K562 (cell line): ENCODE results near the gene NCCRP1. TPM values are rescaled to one million over a fixed set of nuclear protein-coding genes. Genes with fewer than 3 reads are reported as not detected.

Experiments
- DACH1 ChIP-seq: fragments of 450-650 bp; IDR thresholded peaks from 2 replicates; pipeline ENCODE4 v1.6.1; 2018; ENCODE audit not compliant: partially characterized antibody
- EGR1 ChIP-seq: fragments of 450-650 bp; conservative IDR thresholded peaks from 2 replicates; pipeline ENCODE4 v1.6.1; 2017; ENCODE audit warnings: mild to moderate bottlenecking
- JUN ChIP-seq, 2 experiments: sonication (generic) in 1 of 2; formaldehyde crosslinking in 1 of 2; IDR thresholded peaks; 2 replicates each; pipeline versions ENCODE4 v1.6.1 to v1.8.0; 2012 to 2022; ENCODE audit warnings: borderline replicate concordance in 2 of 2, mild to moderate bottlenecking in 2 of 2, improper control_type of control experiment in 1 of 2, low read depth in 1 of 2, low read length in 1 of 2, missing genetic modification reagents in 1 of 2
- KDM1A ChIP-seq, 2 experiments: fragments of 450-650 bp; IDR thresholded peaks; 2 replicates each; pipeline ENCODE4 v1.6.1; 2016; ENCODE audit warnings: mild to moderate bottlenecking in 2 of 2
- RCOR1 ChIP-seq, 2 experiments: IDR thresholded peaks; 2 replicates each; pipeline ENCODE4 v1.6.1; 2012; ENCODE audit warnings: low read depth in 2 of 2, low read length in 2 of 2, borderline replicate concordance in 1 of 2, improper control_type of control experiment in 1 of 2
- SPI1 ChIP-seq: IDR thresholded peaks from 2 replicates; pipeline ENCODE4 v1.6.1; 2011; ENCODE audit warnings: low read depth, low read length, control low read depth, borderline replicate concordance
- ZFP36 ChIP-seq: fragments of 150-350 bp; IDR thresholded peaks from 2 replicates; pipeline ENCODE4 v1.6.1; 2018; ENCODE audit warnings: low read length, low read depth; ENCODE audit not compliant: partially characterized antibody
- ZFP91 ChIP-seq: sonication (generic); formaldehyde crosslinking; IDR thresholded peaks from 2 replicates; pipeline ENCODE4 v1.8.0; 2022; ENCODE audit warnings: mild to moderate bottlenecking, missing genetic modification reagents
- ZMIZ1 ChIP-seq, 2 experiments: fragments of 150-350 bp in 1 of 2; IDR thresholded peaks; 2 replicates each; pipeline ENCODE4 v1.6.1; 2012 to 2016; ENCODE audit warnings: low read depth in 2 of 2, low read length in 2 of 2, mild to moderate bottlenecking in 1 of 2, moderate library complexity in 1 of 2
- ZZZ3 ChIP-seq: fragments of 450-650 bp; IDR thresholded peaks from 2 replicates; pipeline ENCODE4 v1.6.1; 2016; ENCODE audit warnings: antibody characterized with exemption, mild to moderate bottlenecking, moderate library complexity
- polyA plus RNA-seq, 8 experiments: library from polyadenylated mRNA; depleted of rRNA in 4 of 8; stranded (reverse) in 5 of 8; unstranded in 3 of 8; fragments of >200 nt; fragmentation: Nextera tagmentation in 2 of 8; fragmentation: Illumina TruSeq in 1 of 8; extraction: Ambion mirVana in 2 of 8; extraction: Trizol in 1 of 8; gene quantifications; 2 replicates each; pipeline versions ENCODE4 v1.2.1 to v1.2.3, GENCODE V29; 2011 to 2014; ENCODE audit warnings: inconsistent platforms in 1 of 8, missing spikeins in 1 of 8
- total RNA-seq, 7 experiments: library from RNA; depleted of rRNA in 6 of 7; stranded (reverse); fragments of >200 nt in 6 of 7; fragmentation: Illumina TruSeq in 2 of 7; extraction: Trizol in 2 of 7; gene quantifications; 2 replicates each; pipeline versions ENCODE4 v1.2.1 to v1.2.3, GENCODE V29; 2011 to 2021; ENCODE audit warnings: low replicate concordance in 1 of 7
- TF ChIP-seq, protein P1 (sequence below), 2 experiments: fragments of 450-650 bp; formaldehyde crosslinking in 1 of 2; IDR thresholded peaks; 2 replicates each; pipeline versions ENCODE4 v1.4.0 to v1.6.1; 2014 to 2020; ENCODE audit warnings: mild to moderate bottlenecking in 2 of 2, borderline replicate concordance in 1 of 2, low read depth in 1 of 2
- TF ChIP-seq, protein P2 (sequence below): IDR thresholded peaks from 2 replicates; pipeline ENCODE4 v1.6.1; 2011; ENCODE audit not compliant: insufficient read length; ENCODE audit errors: extremely low read depth

The NCCRP1 gene
- total and polyA plus RNA-seq, 9 of the 15 experiments (the other 6 are each of a cell fraction or from before 2014, with no cell fraction given), result 0.05 TPM; not detected in 8

GRCh38 chr19:39223703-39224279 is 27.0 kb downstream of the NCCRP1 start (continued):
- no peak for TF ChIP-seq ZFP91
- TF ChIP-seq, protein P1, sequence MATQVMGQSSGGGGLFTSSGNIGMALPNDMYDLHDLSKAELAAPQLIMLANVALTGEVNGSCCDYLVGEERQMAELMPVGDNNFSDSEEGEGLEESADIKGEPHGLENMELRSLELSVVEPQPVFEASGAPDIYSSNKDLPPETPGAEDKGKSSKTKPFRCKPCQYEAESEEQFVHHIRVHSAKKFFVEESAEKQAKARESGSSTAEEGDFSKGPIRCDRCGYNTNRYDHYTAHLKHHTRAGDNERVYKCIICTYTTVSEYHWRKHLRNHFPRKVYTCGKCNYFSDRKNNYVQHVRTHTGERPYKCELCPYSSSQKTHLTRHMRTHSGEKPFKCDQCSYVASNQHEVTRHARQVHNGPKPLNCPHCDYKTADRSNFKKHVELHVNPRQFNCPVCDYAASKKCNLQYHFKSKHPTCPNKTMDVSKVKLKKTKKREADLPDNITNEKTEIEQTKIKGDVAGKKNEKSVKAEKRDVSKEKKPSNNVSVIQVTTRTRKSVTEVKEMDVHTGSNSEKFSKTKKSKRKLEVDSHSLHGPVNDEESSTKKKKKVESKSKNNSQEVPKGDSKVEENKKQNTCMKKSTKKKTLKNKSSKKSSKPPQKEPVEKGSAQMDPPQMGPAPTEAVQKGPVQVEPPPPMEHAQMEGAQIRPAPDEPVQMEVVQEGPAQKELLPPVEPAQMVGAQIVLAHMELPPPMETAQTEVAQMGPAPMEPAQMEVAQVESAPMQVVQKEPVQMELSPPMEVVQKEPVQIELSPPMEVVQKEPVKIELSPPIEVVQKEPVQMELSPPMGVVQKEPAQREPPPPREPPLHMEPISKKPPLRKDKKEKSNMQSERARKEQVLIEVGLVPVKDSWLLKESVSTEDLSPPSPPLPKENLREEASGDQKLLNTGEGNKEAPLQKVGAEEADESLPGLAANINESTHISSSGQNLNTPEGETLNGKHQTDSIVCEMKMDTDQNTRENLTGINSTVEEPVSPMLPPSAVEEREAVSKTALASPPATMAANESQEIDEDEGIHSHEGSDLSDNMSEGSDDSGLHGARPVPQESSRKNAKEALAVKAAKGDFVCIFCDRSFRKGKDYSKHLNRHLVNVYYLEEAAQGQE (IDR thresholded peaks at IDR 0.05; ENCODE audit: borderline replicate concordance), result peak; percentile 98
- TF ChIP-seq, protein P1 (CRISPR knock-in tag; IDR thresholded peaks at IDR 0.05; ENCODE audit: low read depth), result peak; percentile 90
- 0 out of 4 replicates have a peak, but pooled peaks of 1 of the 2 experiments have one; percentile 23 for TF ChIP-seq RCOR1 (IDR thresholded peaks at IDR 0.05; ENCODE audit: borderline replicate concordance in 1 of 2, low read depth in 2 of 2, low read length in 2 of 2)
- no peak for TF ChIP-seq ZFP36
- no peak for TF ChIP-seq JUN (IDR thresholded peaks at IDR 0.05; ENCODE audit: borderline replicate concordance, low read depth, low read length)
- TF ChIP-seq JUN (CRISPR knock-in tag; IDR thresholded peaks at IDR 0.05; ENCODE audit: borderline replicate concordance), result no peak
- TF ChIP-seq DACH1, result no peak
- TF ChIP-seq ZZZ3, result no peak
- TF ChIP-seq, protein P2, sequence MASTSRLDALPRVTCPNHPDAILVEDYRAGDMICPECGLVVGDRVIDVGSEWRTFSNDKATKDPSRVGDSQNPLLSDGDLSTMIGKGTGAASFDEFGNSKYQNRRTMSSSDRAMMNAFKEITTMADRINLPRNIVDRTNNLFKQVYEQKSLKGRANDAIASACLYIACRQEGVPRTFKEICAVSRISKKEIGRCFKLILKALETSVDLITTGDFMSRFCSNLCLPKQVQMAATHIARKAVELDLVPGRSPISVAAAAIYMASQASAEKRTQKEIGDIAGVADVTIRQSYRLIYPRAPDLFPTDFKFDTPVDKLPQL, result no peak
- no peak for TF ChIP-seq EGR1
- TF ChIP-seq SPI1, result no peak
- TF ChIP-seq ZMIZ1 (IDR thresholded peaks at IDR 0.05; ENCODE audit: low read depth in 2 of 2, low read length in 2 of 2), result no peak
- no peak for TF ChIP-seq KDM1A (IDR thresholded peaks at IDR 0.05)
